Measurements from ENCODE around the gene RPS6KA5. TPM values are rescaled to one million over a fixed set of nuclear protein-coding genes. Genes with fewer than 3 reads are reported as not detected.

RPS6KA5 gene
- total RNA-seq, 4 donors from 2014 or later, result 30.8 to 48.6 (median 36.6) TPM

DNA sequence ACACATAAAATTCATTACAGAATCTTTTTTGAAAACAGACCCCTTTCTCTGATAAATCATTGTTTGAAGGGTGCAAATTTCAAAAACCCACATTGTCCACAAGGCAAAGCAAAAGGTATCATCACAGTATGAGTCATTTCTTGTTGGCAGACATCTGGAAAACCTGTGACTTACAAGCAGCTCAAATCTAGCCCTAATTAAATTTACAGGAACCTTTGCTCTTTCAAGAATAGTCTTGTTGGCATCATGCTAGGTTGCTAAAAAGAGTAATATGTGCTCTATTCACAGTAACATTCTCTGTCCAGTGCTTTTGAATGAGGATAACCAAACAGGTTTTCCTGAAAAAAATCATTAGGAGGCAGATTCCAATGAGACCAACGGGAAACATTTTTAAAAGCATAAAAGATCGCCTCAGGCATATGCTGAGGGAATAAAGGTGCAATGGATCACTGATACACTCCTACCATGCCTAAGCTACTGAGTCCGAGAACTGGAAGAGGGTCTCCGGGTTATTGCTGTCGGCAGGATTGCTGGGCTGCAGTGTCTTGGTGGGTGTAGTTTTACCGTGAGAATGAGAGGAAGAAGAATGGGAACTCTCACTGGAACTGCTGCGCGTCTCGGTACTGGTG is 188.7 kb downstream of the RPS6KA5 start:
- TF ChIP-seq, protein P1, sequence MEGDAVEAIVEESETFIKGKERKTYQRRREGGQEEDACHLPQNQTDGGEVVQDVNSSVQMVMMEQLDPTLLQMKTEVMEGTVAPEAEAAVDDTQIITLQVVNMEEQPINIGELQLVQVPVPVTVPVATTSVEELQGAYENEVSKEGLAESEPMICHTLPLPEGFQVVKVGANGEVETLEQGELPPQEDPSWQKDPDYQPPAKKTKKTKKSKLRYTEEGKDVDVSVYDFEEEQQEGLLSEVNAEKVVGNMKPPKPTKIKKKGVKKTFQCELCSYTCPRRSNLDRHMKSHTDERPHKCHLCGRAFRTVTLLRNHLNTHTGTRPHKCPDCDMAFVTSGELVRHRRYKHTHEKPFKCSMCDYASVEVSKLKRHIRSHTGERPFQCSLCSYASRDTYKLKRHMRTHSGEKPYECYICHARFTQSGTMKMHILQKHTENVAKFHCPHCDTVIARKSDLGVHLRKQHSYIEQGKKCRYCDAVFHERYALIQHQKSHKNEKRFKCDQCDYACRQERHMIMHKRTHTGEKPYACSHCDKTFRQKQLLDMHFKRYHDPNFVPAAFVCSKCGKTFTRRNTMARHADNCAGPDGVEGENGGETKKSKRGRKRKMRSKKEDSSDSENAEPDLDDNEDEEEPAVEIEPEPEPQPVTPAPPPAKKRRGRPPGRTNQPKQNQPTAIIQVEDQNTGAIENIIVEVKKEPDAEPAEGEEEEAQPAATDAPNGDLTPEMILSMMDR (IDR thresholded peaks at IDR 0.05), result peak in 1 of 4 experiments; percentile 7
- TF ChIP-seq POLR2AphosphoS5 (IDR thresholded peaks at IDR 0.05), result peak; percentile 82
- no peak for TF ChIP-seq POLR2A (IDR thresholded peaks at IDR 0.05)
- TF ChIP-seq EP300 (IDR thresholded peaks at IDR 0.05), result no peak
- Histone ChIP-seq H3K36me3 (peaks cover 0 to 25% of the 10 kb centered on the region in 2 donors), H3K4me1 (peaks cover 0 to 55% (median 13%) of the 10 kb centered on the region in 3 donors), H3K27me3 (no peaks in the 10 kb centered on the region), H3K9me3 (no peaks in the 10 kb centered on the region), H3K4me3 (no peak overlapping the region), H3K27ac (peak overlapping the region in 3 of 4 donors; percentile 31 to 45 (median 43))
- 68 to 88% methylated on average over 7 to 9 of the region's 9 CpGs for whole genome bisulfite sequencing, 2 donors (ENCODE audit: low coverage in 1 of 2)
- peak; percentile 55 for ATAC-seq

DNA sequence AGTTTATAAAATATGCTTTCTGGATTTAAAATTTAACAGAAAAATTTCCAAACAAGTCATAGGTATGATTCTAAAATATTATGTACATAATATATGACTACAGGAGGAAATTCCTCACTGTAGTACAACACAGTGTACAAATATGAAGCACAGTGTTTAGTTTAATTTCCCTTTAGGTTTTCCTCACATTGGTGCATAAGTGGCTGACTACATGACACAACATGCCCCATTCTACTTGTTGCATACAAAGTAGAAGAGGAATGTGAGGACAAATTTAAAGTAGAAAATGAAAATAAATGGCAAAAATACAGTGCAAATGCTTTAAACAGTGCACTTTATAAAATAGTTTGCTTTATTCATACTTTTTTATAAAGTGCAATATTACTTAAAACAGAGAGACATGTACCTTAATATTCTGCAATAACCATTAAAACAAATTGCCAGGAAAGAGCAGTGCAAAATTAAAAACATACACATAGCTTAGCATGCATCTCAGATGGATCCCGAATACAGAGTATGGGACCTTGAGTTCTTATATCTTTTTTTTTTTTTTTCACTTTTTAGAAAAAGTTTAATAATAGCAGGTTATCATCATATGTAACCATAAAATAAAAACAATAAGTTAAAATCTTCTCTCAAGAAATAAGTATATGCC is 189.4 kb downstream of the RPS6KA5 start:
- TF ChIP-seq POLR2A (IDR thresholded peaks at IDR 0.05) (no peak), POLR2AphosphoS5 (IDR thresholded peaks at IDR 0.05) (no peak), EP300 (IDR thresholded peaks at IDR 0.05) (no peak)
- TF ChIP-seq, protein P1 (IDR thresholded peaks at IDR 0.05), result no peak
- WGBS, 2 donors (ENCODE audit: low coverage in 1 of 2), result 31 to 55% methylated on average over 1 of the region's 1 CpG
- H3K9me3 ChIP-seq, result no peaks in the 10 kb centered on the region
- H3K27ac ChIP-seq, result peak overlapping the region in 1 of 4 donors; percentile 43
- H3K36me3 ChIP-seq, result peaks cover 0 to 20% of the 10 kb centered on the region in 2 donors
- ATAC-seq, result no peak
- H3K4me1 ChIP-seq, result peaks cover 0 to 61% (median 13%) of the 10 kb centered on the region in 3 donors
- no peaks in the 10 kb centered on the region for H3K27me3 ChIP-seq
- no peak overlapping the region for H3K4me3 ChIP-seq

DNA sequence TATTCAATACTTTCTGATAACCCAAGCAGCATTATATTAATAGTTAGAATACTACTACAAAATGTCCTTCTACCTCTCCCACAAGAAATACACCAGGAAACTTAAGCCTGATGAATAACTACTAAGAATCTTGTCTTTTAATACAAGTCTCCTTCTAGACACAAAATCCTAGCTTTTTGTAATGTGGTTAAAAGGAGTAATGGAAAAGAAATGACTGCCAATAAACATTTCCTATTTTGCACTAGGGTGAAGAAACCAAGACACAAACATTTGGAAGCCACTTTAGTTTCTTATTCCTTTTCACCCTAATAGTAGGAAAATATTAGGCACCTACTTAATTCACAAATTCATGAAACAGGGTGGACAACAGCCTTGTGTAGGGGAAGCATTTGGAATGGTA is 192.9 kb downstream of the RPS6KA5 start:
- Histone ChIP-seq H3K4me1 (peaks cover 0 to 40% (median 13%) of the 10 kb centered on the region in 3 donors), H3K27ac (peak overlapping the region in 2 of 4 donors; percentile 2 to 41), H3K4me3 (no peak overlapping the region), H3K9me3 (no peaks in the 10 kb centered on the region), H3K27me3 (no peaks in the 10 kb centered on the region), H3K36me3 (peaks cover 0 to 16% of the 10 kb centered on the region in 2 donors)
- no peak for ATAC-seq
- TF ChIP-seq POLR2A (IDR thresholded peaks at IDR 0.05) (no peak), EP300 (IDR thresholded peaks at IDR 0.05) (no peak), POLR2AphosphoS5 (IDR thresholded peaks at IDR 0.05) (no peak)
- TF ChIP-seq, protein P1 (IDR thresholded peaks at IDR 0.05), result no peak

DNA sequence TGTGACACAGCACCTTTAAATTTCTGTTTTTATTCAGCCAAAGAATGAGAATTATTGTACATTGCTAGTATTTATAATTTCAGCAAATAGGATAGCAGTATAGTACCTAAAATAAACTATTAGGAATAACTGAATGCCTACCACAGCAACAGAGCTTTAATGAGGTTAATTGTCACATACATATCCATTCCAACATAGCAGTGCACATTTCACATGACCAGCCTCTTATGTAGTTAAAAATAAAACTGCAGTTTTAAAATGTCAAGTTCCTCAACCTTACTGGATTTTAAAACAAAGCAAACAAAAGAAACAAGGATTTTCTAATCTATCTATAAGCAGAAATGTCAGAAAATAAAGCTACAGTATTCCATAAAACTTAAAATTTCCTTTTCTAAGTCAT is 193.6 kb downstream of the RPS6KA5 start:
- H3K4me3 ChIP-seq, result no peak overlapping the region
- H3K4me1 ChIP-seq, result peaks cover 0 to 33% (median 9%) of the 10 kb centered on the region in 3 donors
- TF ChIP-seq POLR2A (IDR thresholded peaks at IDR 0.05) (no peak), EP300 (IDR thresholded peaks at IDR 0.05) (no peak), POLR2AphosphoS5 (IDR thresholded peaks at IDR 0.05) (no peak)
- TF ChIP-seq, protein P1 (IDR thresholded peaks at IDR 0.05), result no peak
- no peak for ATAC-seq
- H3K36me3 ChIP-seq, result peaks cover 0 to 14% of the 10 kb centered on the region in 2 donors
- peak overlapping the region in 1 of 4 donors; percentile 41 for H3K27ac ChIP-seq
- no peaks in the 10 kb centered on the region for H3K27me3 ChIP-seq
- no peaks in the 10 kb centered on the region for H3K9me3 ChIP-seq

DNA sequence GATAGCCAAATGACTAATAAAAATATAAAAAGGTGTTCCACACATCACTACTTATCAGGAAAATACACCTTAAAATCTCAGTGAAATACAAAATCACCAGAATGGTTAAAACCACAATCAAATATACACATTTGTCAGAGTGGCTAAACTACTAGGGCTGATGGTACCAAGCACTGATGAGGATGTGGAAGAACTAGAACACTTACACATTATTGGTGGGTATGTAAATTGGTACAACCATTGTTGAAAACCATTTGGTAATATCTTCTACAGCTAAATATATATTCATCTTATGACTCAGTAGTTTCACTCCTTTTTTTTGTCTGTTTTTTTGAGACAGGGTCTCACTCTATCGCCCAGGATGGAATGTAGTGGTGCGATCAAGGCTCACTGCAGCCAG is 195.7 kb downstream of the RPS6KA5 start:
- TF ChIP-seq, protein P1 (IDR thresholded peaks at IDR 0.05), result no peak
- TF ChIP-seq POLR2A (IDR thresholded peaks at IDR 0.05) (no peak), EP300 (IDR thresholded peaks at IDR 0.05) (no peak), POLR2AphosphoS5 (IDR thresholded peaks at IDR 0.05) (no peak)
- Histone ChIP-seq H3K4me3 (no peak overlapping the region), H3K27me3 (no peaks in the 10 kb centered on the region), H3K36me3 (peaks cover 0 to 13% of the 10 kb centered on the region in 2 donors), H3K4me1 (peaks cover 0 to 22% (median 8%) of the 10 kb centered on the region in 3 donors), H3K9me3 (no peaks in the 10 kb centered on the region), H3K27ac (no peak overlapping the region)
- no peak for ATAC-seq
- 100% methylated on average over 2 of the region's 2 CpGs for WGBS, 2 donors (ENCODE audit: low coverage in 1 of 2)

Measured in gastroesophageal sphincter (tissue), 4 donors.